Fibroblast of skin of right biceps (primary cell): ENCODE measurements around the gene FAM209B.
A peak's percentile ranks its signal among the peaks of the same experiment; 100 is the strongest.
"Not testable (repeated sequence)": the region's sequence is repeated elsewhere in the genome, so short reads cannot be mapped to it uniquely, and the experiment has no call there.

Experiments used
- DNase-seq: peaks from one replicate; pipeline ENCODE4 v3.0.0-alpha.2; 2013

The FAM209B gene

GRCh38 chr20:56532946-56533345 lies at the start of gene FAM209B:
Gene FAM209B, plus strand, starts transcription at chr20:56533246. Its CDS starts 96 bp downstream, at chr20:56533342.
- not testable (repeated sequence) for DNase-seq

- no peak for DNase-seq
Observed at GRCh38 chr20:56483970-56484369, 49.1 kb upstream of the FAM209B start.

- no peak for DNase-seq
Observed at GRCh38 chr20:56487216-56487615, 45.8 kb upstream of the FAM209B start.

- DNase-seq = no peak
Observed at GRCh38 chr20:56488566-56488965, 44.5 kb upstream of the FAM209B start.

- DNase-seq = no peak
Observed at GRCh38 chr20:56501116-56501515, 31.9 kb upstream of the FAM209B start.

GRCh38 chr20:56503916-56504315 lies 29.1 kb upstream of the FAM209B start:
- DNase-seq = no peak

GRCh38 chr20:56504373-56505005 lies 28.6 kb upstream of the FAM209B start:
- no peak for DNase-seq

- DNase-seq = no peak
Observed at GRCh38 chr20:56506103-56506502, 26.9 kb upstream of the FAM209B start.

- no peak for DNase-seq
Observed at GRCh38 chr20:56511926-56512325, 21.1 kb upstream of the FAM209B start.

GRCh38 chr20:56513161-56514150 lies 19.6 kb upstream of the FAM209B start:
- DNase-seq = peak; percentile 9

- DNase-seq = no peak
Observed at GRCh38 chr20:56516631-56517030, 16.4 kb upstream of the FAM209B start.

GRCh38 chr20:56517211-56517610 lies 15.8 kb upstream of the FAM209B start:
- DNase-seq = no peak

GRCh38 chr20:56517641-56518040 lies 15.4 kb upstream of the FAM209B start:
- no peak for DNase-seq

GRCh38 chr20:56518126-56518525 lies 14.9 kb upstream of the FAM209B start:
- DNase-seq = no peak

- no peak for DNase-seq
Observed at GRCh38 chr20:56518721-56519398, 14.2 kb upstream of the FAM209B start.

- DNase-seq = no peak
Observed at GRCh38 chr20:56519551-56519950, 13.5 kb upstream of the FAM209B start.

- no peak for DNase-seq
Observed at GRCh38 chr20:56520180-56520579, 12.9 kb upstream of the FAM209B start.

- DNase-seq = not testable (repeated sequence)
Observed at GRCh38 chr20:56520746-56521354, 12.2 kb upstream of the FAM209B start.

- DNase-seq = no peak
Observed at GRCh38 chr20:56522311-56522710, 10.7 kb upstream of the FAM209B start.

GRCh38 chr20:56524444-56524843 lies 8.6 kb upstream of the FAM209B start, which contains the start of gene FAM209A:
Gene FAM209A, plus strand, starts transcription at chr20:56524744. Its CDS starts 65 bp downstream, at chr20:56524809.
- DNase-seq = not testable (repeated sequence)

GRCh38 chr20:56527521-56527920 lies 5.5 kb upstream of the FAM209B start:
- DNase-seq = no peak

GRCh38 chr20:56537997-56538396 lies 5.0 kb downstream of the FAM209B start:
- DNase-seq = no peak

- peak; percentile 16 for DNase-seq
Observed at GRCh38 chr20:56540415-56540814, 7.4 kb downstream of the FAM209B start.
